Transverse colon (tissue), 3 donors: ENCODE data around the gene C16orf86.

Source experiments
- EP300 ChIP-seq: sonication (generic); formaldehyde crosslinking; IDR thresholded peaks from one replicate; pipeline ENCODE4 v1.6.1; 2017; ENCODE audit warnings: antibody characterized with exemption, low read depth
- POLR2A ChIP-seq: fragments of 450-650 bp; IDR thresholded peaks from one replicate; pipeline ENCODE4 v1.6.1; 2016; ENCODE audit warnings: antibody characterized with exemption, mild to moderate bottlenecking, moderate library complexity
- TF ChIP-seq, protein P1 (sequence below), 5 experiments: fragments of 200-600 bp in 3 of 5; fragments of 450-650 bp in 2 of 5; sonication (generic) in 3 of 5; IDR thresholded peaks; 1 replicate in 2 of 5; 2 replicates in 3 of 5; pipeline ENCODE4 v1.5.1; 2016 to 2017; ENCODE audit warnings: antibody characterized with exemption in 5 of 5, inconsistent platforms in 3 of 5, mild to moderate bottlenecking in 2 of 5, moderate library complexity in 1 of 5

DNA sequence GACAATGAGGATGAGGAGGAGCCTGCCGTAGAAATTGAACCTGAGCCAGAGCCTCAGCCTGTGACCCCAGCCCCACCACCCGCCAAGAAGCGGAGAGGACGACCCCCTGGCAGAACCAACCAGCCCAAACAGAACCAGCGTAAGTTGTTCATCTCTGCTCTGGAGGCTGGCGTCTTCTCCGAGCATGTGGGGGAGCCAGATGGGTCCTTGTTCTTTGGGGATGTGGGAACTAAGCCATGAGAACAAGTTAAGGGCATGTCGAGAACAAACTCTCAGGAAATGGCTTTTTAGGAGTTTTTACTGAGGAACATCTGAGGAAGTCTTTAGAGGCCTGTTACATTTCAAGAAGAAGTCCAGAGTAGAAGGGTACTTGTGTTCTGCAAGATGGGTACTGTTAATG is 29.9 kb upstream of the C16orf86 start:
- TF ChIP-seq EP300 (no peak), POLR2A (no peak)
- TF ChIP-seq, protein P1, sequence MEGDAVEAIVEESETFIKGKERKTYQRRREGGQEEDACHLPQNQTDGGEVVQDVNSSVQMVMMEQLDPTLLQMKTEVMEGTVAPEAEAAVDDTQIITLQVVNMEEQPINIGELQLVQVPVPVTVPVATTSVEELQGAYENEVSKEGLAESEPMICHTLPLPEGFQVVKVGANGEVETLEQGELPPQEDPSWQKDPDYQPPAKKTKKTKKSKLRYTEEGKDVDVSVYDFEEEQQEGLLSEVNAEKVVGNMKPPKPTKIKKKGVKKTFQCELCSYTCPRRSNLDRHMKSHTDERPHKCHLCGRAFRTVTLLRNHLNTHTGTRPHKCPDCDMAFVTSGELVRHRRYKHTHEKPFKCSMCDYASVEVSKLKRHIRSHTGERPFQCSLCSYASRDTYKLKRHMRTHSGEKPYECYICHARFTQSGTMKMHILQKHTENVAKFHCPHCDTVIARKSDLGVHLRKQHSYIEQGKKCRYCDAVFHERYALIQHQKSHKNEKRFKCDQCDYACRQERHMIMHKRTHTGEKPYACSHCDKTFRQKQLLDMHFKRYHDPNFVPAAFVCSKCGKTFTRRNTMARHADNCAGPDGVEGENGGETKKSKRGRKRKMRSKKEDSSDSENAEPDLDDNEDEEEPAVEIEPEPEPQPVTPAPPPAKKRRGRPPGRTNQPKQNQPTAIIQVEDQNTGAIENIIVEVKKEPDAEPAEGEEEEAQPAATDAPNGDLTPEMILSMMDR (IDR thresholded peaks at IDR 0.05): no peak
